ENCODE results near the gene MST1.

MST1 gene

DNA sequence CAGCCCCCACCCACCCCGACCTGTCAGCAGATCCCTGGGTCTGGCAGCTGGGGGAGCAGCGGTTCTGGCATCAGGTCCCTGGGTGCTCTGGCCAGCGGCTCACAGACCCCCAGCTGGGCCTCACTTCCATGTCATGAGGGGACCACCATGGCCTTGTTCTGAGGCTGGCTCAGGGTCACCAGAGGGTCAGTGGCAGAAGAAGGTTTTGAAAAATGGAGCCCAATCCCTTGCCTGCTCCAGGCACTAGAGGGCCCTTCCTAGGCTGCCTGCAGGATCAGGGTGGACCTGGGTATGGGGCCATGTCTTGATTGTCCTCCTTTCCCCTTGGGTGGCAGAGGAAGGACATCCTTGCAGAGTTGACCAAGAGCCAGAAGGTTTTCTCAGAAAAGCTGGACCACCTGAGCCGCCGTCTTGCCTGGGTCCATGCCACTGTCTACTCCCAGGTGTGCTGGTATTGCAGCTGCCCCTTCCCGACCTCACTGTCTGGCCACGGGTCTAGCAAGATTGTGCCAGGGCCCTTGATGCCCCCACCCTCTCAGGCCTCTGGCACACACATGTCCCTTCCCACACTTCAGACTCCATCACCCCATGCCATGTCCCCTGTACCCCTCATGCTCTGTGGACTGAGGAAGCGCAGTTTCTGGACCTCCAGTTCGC is 17.3 kb upstream of the MST1 start:
- Histone ChIP-seq H4K20me1 (ENCODE audit: insufficient read depth, low read length) (no peaks in the 10 kb centered on the region), H3K4me2 (ENCODE audit: low read length) (no peak overlapping the region), H3F3A (ENCODE audit: insufficient read depth, low read length) (no peaks in the 10 kb centered on the region), H3K27ac (ENCODE audit: low read depth, low read length, poor library complexity, severe bottlenecking) (no peak overlapping the region), H3K36me3 (ENCODE audit: insufficient read depth, low read length) (peaks cover 21% of the 10 kb centered on the region; the same call in 1 of the 2 replicates), H3K9me2 (ENCODE audit: low read depth, low read length) (no peaks in the 10 kb centered on the region), H2AFZ (ENCODE audit: low read length) (no peak overlapping the region), H3K9ac (ENCODE audit: low read length) (no peak overlapping the region), H3K79me2 (ENCODE audit: insufficient read depth, low read length) (no peaks in the 10 kb centered on the region), H3K4me3 (ENCODE audit: low read depth, low read length, poor library complexity, severe bottlenecking) (no peak overlapping the region), H3K4me1 (ENCODE audit: insufficient read depth, low read length, severe bottlenecking) (no peaks in the 10 kb centered on the region), H3K27me3 (ENCODE audit: insufficient read depth, low read length) (no peaks in the 10 kb centered on the region), H3K9me3 (ENCODE audit: low read length) (no peaks in the 10 kb centered on the region)
- TF ChIP-seq EZH2 (IDR thresholded peaks at IDR 0.05; ENCODE audit: borderline replicate concordance, low read length) (no peak), CTCF (IDR thresholded peaks at IDR 0.05; ENCODE audit: low read length) (no peak)

DNA sequence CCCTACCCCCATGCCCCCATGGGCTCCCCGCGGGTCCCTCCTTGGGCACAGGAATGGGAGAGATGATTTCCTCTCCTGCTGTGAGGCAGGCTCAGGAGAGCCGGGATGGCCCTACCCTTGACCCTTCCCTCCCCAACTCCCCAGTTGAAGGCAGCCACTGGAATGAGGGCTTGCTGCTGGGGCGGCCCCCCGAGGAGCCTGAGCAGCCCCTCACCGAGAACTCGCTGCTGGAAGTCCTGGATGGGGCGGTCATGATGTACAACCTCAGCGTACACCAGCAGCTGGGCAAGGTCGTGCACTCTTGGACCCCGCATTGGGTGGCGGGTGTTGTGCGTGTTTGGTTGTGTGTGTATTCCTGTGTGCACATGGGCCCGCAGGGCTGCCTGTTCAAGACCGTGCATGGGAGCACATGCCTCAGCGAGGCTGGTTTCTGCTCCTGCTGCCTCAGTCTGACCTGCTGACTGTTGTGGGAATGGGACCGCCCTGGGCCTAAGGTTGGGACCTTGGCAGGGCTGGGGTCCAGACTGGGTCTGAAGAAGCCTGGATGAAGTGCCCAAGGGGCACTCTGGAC is 16.2 kb upstream of the MST1 start:
- H4K20me1 ChIP-seq (ENCODE audit: insufficient read depth, low read length): no peaks in the 10 kb centered on the region
- no peaks in the 10 kb centered on the region for H3K27me3 ChIP-seq (ENCODE audit: insufficient read depth, low read length)
- no peak overlapping the region for H3K4me3 ChIP-seq (ENCODE audit: low read depth, low read length, poor library complexity, severe bottlenecking)
- H3K9me2 ChIP-seq (ENCODE audit: low read depth, low read length): no peaks in the 10 kb centered on the region
- no peaks in the 10 kb centered on the region for H3K9me3 ChIP-seq (ENCODE audit: low read length)
- H3K9ac ChIP-seq (ENCODE audit: low read length): no peak overlapping the region
- no peak overlapping the region for H2AFZ ChIP-seq (ENCODE audit: low read length)
- H3K4me2 ChIP-seq (ENCODE audit: low read length): no peak overlapping the region
- peaks cover 21% of the 10 kb centered on the region; the same call in 1 of the 2 replicates for H3K36me3 ChIP-seq (ENCODE audit: insufficient read depth, low read length)
- H3K4me1 ChIP-seq (ENCODE audit: insufficient read depth, low read length, severe bottlenecking): no peaks in the 10 kb centered on the region
- no peak for TF ChIP-seq EZH2 (IDR thresholded peaks at IDR 0.05; ENCODE audit: borderline replicate concordance, low read length)
- no peak for TF ChIP-seq CTCF (IDR thresholded peaks at IDR 0.05; ENCODE audit: low read length)
- no peaks in the 10 kb centered on the region for H3F3A ChIP-seq (ENCODE audit: insufficient read depth, low read length)
- H3K27ac ChIP-seq (ENCODE audit: low read depth, low read length, poor library complexity, severe bottlenecking): no peak overlapping the region
- no peaks in the 10 kb centered on the region for H3K79me2 ChIP-seq (ENCODE audit: insufficient read depth, low read length)

DNA sequence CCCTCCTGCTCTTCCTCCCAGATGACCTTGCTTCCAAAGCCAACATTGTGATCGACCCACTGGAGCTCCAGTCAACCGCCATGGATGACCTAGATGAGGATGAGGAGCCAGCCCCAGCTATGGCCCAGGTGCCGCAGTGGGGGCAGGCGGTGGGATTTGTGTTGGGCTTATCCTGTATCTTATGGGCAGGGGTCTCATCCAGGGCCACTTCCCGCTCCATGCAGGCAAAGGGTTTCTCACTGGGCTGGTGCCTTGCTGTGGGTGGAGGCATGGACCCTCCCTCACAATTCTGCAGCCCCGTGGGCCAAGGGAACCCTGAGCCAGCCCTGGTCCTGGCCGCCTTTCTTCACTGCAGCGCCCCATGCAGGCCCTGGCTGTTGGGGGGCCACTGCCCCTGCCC is 15.4 kb upstream of the MST1 start:
- no peaks in the 10 kb centered on the region for H3F3A ChIP-seq (ENCODE audit: insufficient read depth, low read length)
- H3K4me2 ChIP-seq (ENCODE audit: low read length): no peak overlapping the region
- H3K9me3 ChIP-seq (ENCODE audit: low read length): no peaks in the 10 kb centered on the region
- H3K4me3 ChIP-seq (ENCODE audit: low read depth, low read length, poor library complexity, severe bottlenecking): no peak overlapping the region
- H3K9me2 ChIP-seq (ENCODE audit: low read depth, low read length): no peaks in the 10 kb centered on the region
- H3K27me3 ChIP-seq (ENCODE audit: insufficient read depth, low read length): no peaks in the 10 kb centered on the region
- H3K9ac ChIP-seq (ENCODE audit: low read length): no peak overlapping the region
- TF ChIP-seq EZH2 (IDR thresholded peaks at IDR 0.05; ENCODE audit: borderline replicate concordance, low read length) (no peak), CTCF (IDR thresholded peaks at IDR 0.05; ENCODE audit: low read length) (no peak)
- H2AFZ ChIP-seq (ENCODE audit: low read length): no peak overlapping the region
- no peaks in the 10 kb centered on the region for H3K4me1 ChIP-seq (ENCODE audit: insufficient read depth, low read length, severe bottlenecking)
- H3K36me3 ChIP-seq (ENCODE audit: insufficient read depth, low read length): peaks cover 21% of the 10 kb centered on the region; the same call in 1 of the 2 replicates
- no peaks in the 10 kb centered on the region for H3K79me2 ChIP-seq (ENCODE audit: insufficient read depth, low read length)
- H4K20me1 ChIP-seq (ENCODE audit: insufficient read depth, low read length): no peaks in the 10 kb centered on the region
- no peak overlapping the region for H3K27ac ChIP-seq (ENCODE audit: low read depth, low read length, poor library complexity, severe bottlenecking)
